HepG2 (cell line): ENCODE data around the gene ZBTB8OS. TPM values are rescaled to one million over a fixed set of nuclear protein-coding genes. Genes with fewer than 3 reads are reported as not detected.

Experiments used
- CREB3 ChIP-seq: sonication (generic); formaldehyde crosslinking; IDR thresholded peaks from 2 replicates; pipeline ENCODE4 v1.5.0; 2020; ENCODE audit warnings: missing genetic modification reagents
- ETV6 ChIP-seq: sonication (generic); formaldehyde crosslinking; conservative IDR thresholded peaks from 2 replicates; pipeline ENCODE4 v1.4.0; 2020; ENCODE audit warnings: missing genetic modification reagents
- KLF13 ChIP-seq: sonication (generic); formaldehyde crosslinking; IDR thresholded peaks from 2 replicates; pipeline ENCODE4 v1.4.0; 2020; ENCODE audit warnings: mild to moderate bottlenecking, missing genetic modification reagents
- MTA1 ChIP-seq: sonication (generic); formaldehyde crosslinking; IDR thresholded peaks from 2 replicates; pipeline ENCODE4 v1.4.0; 2020; ENCODE audit warnings: missing genetic modification reagents, mild to moderate bottlenecking, borderline replicate concordance
- RXRA ChIP-seq: sonication (generic); formaldehyde crosslinking; IDR thresholded peaks from 2 replicates; pipeline ENCODE4 v1.5.1; 2020; ENCODE audit warnings: missing genetic modification reagents
- ZFP36 ChIP-seq: fragments of 150-350 bp; IDR thresholded peaks from 2 replicates; pipeline ENCODE4 v1.6.1; 2018; ENCODE audit warnings: borderline replicate concordance, low read length, low read depth; ENCODE audit not compliant: partially characterized antibody
- ZFP62 ChIP-seq: sonication (generic); formaldehyde crosslinking; IDR thresholded peaks from 2 replicates; pipeline ENCODE4 v1.4.0; 2020; ENCODE audit warnings: missing genetic modification reagents
- ZNF124 ChIP-seq: sonication (generic); formaldehyde crosslinking; IDR thresholded peaks from 2 replicates; pipeline ENCODE4 v1.4.0; 2020; ENCODE audit warnings: missing genetic modification reagents
- ZNF451 ChIP-seq: sonication (generic); formaldehyde crosslinking; IDR thresholded peaks from 2 replicates; pipeline ENCODE4 v1.5.0; 2020; ENCODE audit warnings: mild to moderate bottlenecking, missing genetic modification reagents
- ZSCAN31 ChIP-seq: sonication (generic); formaldehyde crosslinking; IDR thresholded peaks from 2 replicates; pipeline ENCODE4 v1.5.0; 2020; ENCODE audit warnings: low read depth, mild to moderate bottlenecking, missing genetic modification reagents
- polyA plus RNA-seq, 8 experiments: library from polyadenylated mRNA; depleted of rRNA in 3 of 8; stranded (reverse) in 7 of 8; unstranded in 1 of 8; fragments of >200 nt; fragmentation: Illumina TruSeq in 4 of 8; extraction: Trizol in 4 of 8; gene quantifications; 2 replicates each; pipeline versions ENCODE4 v1.2.1 to v1.2.3, GENCODE V29; 2011 to 2016; ENCODE audit warnings: low read depth in 4 of 8, missing spikeins in 1 of 8, mixed read lengths in 1 of 8; ENCODE audit not compliant: insufficient read depth in 1 of 8
- total RNA-seq, 5 experiments: library from RNA; depleted of rRNA; stranded (reverse); fragments of >200 nt; fragmentation: Illumina TruSeq; extraction: Trizol; gene quantifications; 2 replicates each; pipeline ENCODE4 v1.2.3, GENCODE V29; 2016; ENCODE audit warnings: low read depth in 1 of 5
- TF ChIP-seq, protein P1 (sequence below): IDR thresholded peaks from 2 replicates; pipeline ENCODE4 v1.6.1; 2016; ENCODE audit warnings: mild to moderate bottlenecking
- TF ChIP-seq, protein P2 (sequence below): sonication (generic); formaldehyde crosslinking; IDR thresholded peaks from 2 replicates; pipeline ENCODE4 v1.4.0; 2020; ENCODE audit warnings: missing genetic modification reagents
- TF ChIP-seq, protein P3 (sequence below), 2 experiments: IDR thresholded peaks; 2 replicates each; pipeline ENCODE4 v1.6.1; 2011 to 2012; ENCODE audit warnings: low read length in 2 of 2, borderline replicate concordance in 1 of 2, low read depth in 1 of 2, mild to moderate bottlenecking in 1 of 2, moderate library complexity in 1 of 2

Gene ZBTB8OS
- total and polyA plus RNA-seq, 2 of the 13 experiments (the other 11 are each of a cell fraction or from before 2014, with no cell fraction given) = 57.7 to 84.8 TPM

GRCh38 chr1:32612189-32612881 is 38.0 kb downstream of the ZBTB8OS start (continued):
- TF ChIP-seq ZFP36 (no peak), MTA1 (CRISPR knock-in tag) (0 out of 2 replicates have a peak, but pooled peaks have one; percentile 30), ETV6 (CRISPR knock-in tag) (no peak), ZNF124 (CRISPR knock-in tag) (peak; percentile 58; the same call in 1 of the 2 replicates), ZNF451 (0 out of 2 replicates have a peak, but pooled peaks have one; percentile 30), ZSCAN31 (CRISPR knock-in tag) (0 out of 2 replicates have a peak, but pooled peaks have one; percentile 23), ZFP62 (CRISPR knock-in tag) (no peak), CREB3 (CRISPR knock-in tag) (no peak), KLF13 (CRISPR knock-in tag) (no peak), RXRA (CRISPR knock-in tag) (peak; percentile 72; the same call in 1 of the 2 replicates)
- TF ChIP-seq, protein P1, sequence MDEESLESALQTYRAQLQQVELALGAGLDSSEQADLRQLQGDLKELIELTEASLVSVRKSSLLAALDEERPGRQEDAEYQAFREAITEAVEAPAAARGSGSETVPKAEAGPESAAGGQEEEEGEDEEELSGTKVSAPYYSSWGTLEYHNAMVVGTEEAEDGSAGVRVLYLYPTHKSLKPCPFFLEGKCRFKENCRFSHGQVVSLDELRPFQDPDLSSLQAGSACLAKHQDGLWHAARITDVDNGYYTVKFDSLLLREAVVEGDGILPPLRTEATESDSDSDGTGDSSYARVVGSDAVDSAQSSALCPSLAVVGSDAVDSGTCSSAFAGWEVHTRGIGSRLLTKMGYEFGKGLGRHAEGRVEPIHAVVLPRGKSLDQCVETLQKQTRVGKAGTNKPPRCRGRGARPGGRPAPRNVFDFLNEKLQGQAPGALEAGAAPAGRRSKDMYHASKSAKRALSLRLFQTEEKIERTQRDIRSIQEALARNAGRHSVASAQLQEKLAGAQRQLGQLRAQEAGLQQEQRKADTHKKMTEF (CRISPR knock-in tag) = peak; percentile 67
- TF ChIP-seq, protein P2, sequence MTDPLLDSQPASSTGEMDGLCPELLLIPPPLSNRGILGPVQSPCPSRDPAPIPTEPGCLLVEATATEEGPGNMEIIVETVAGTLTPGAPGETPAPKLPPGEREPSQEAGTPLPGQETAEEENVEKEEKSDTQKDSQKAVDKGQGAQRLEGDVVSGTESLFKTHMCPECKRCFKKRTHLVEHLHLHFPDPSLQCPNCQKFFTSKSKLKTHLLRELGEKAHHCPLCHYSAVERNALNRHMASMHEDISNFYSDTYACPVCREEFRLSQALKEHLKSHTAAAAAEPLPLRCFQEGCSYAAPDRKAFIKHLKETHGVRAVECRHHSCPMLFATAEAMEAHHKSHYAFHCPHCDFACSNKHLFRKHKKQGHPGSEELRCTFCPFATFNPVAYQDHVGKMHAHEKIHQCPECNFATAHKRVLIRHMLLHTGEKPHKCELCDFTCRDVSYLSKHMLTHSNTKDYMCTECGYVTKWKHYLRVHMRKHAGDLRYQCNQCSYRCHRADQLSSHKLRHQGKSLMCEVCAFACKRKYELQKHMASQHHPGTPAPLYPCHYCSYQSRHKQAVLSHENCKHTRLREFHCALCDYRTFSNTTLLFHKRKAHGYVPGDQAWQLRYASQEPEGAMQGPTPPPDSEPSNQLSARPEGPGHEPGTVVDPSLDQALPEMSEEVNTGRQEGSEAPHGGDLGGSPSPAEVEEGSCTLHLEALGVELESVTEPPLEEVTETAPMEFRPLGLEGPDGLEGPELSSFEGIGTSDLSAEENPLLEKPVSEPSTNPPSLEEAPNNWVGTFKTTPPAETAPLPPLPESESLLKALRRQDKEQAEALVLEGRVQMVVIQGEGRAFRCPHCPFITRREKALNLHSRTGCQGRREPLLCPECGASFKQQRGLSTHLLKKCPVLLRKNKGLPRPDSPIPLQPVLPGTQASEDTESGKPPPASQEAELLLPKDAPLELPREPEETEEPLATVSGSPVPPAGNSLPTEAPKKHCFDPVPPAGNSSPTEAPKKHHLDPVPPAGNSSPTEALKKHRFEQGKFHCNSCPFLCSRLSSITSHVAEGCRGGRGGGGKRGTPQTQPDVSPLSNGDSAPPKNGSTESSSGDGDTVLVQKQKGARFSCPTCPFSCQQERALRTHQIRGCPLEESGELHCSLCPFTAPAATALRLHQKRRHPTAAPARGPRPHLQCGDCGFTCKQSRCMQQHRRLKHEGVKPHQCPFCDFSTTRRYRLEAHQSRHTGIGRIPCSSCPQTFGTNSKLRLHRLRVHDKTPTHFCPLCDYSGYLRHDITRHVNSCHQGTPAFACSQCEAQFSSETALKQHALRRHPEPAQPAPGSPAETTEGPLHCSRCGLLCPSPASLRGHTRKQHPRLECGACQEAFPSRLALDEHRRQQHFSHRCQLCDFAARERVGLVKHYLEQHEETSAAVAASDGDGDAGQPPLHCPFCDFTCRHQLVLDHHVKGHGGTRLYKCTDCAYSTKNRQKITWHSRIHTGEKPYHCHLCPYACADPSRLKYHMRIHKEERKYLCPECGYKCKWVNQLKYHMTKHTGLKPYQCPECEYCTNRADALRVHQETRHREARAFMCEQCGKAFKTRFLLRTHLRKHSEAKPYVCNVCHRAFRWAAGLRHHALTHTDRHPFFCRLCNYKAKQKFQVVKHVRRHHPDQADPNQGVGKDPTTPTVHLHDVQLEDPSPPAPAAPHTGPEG (CRISPR knock-in tag) = 0 out of 2 replicates have a peak, but pooled peaks have one; percentile 17
- TF ChIP-seq, protein P3, sequence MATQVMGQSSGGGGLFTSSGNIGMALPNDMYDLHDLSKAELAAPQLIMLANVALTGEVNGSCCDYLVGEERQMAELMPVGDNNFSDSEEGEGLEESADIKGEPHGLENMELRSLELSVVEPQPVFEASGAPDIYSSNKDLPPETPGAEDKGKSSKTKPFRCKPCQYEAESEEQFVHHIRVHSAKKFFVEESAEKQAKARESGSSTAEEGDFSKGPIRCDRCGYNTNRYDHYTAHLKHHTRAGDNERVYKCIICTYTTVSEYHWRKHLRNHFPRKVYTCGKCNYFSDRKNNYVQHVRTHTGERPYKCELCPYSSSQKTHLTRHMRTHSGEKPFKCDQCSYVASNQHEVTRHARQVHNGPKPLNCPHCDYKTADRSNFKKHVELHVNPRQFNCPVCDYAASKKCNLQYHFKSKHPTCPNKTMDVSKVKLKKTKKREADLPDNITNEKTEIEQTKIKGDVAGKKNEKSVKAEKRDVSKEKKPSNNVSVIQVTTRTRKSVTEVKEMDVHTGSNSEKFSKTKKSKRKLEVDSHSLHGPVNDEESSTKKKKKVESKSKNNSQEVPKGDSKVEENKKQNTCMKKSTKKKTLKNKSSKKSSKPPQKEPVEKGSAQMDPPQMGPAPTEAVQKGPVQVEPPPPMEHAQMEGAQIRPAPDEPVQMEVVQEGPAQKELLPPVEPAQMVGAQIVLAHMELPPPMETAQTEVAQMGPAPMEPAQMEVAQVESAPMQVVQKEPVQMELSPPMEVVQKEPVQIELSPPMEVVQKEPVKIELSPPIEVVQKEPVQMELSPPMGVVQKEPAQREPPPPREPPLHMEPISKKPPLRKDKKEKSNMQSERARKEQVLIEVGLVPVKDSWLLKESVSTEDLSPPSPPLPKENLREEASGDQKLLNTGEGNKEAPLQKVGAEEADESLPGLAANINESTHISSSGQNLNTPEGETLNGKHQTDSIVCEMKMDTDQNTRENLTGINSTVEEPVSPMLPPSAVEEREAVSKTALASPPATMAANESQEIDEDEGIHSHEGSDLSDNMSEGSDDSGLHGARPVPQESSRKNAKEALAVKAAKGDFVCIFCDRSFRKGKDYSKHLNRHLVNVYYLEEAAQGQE (IDR thresholded peaks at IDR 0.05; ENCODE audit: borderline replicate concordance in 1 of 2, low read depth in 1 of 2, low read length in 2 of 2) = no peak
